GM12873 (cell line): Measurements from ENCODE around the gene EIF4G3.

Experiments used
- CTCF ChIP-seq: IDR thresholded peaks from 2 replicates; pipeline ENCODE4 v1.5.1; 2012; ENCODE audit warnings: low read depth, mild to moderate bottlenecking, moderate library complexity, low read length, control low read depth; ENCODE audit not compliant: insufficient read depth; ENCODE audit errors: missing control alignments

The EIF4G3 gene

DNA sequence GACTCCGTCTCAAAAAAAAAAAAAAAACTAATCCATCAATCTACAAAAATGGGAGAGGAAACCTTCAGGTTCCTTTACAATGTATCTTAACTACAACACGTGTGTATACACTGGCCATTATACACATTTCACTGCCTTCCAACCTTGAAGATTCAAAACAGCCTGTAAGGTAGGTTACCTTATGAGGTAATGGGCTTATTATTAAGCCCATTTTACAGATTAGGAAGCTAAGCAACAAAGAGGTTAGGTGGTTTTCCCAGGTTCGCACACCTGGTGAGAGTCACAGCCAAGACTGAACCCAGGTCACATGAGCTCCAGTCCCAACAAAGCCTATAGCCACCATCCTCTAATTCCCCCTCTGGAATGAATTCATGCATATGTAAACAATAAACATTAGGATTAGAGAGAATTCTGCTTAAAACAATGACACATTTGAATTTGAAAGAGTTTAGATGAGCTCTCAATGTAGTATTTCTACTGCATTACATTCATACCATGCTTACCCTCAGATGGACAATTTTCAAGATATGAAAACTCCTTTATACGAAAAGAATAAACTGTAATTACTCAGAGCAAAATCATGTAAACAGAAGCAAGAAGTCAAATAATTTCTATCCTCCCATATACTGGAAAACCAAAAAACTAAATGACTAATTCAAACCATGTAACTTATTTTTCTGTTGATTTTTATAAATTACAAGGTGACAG is 54.8 kb downstream of the EIF4G3 start:
- no peak for TF ChIP-seq CTCF

DNA sequence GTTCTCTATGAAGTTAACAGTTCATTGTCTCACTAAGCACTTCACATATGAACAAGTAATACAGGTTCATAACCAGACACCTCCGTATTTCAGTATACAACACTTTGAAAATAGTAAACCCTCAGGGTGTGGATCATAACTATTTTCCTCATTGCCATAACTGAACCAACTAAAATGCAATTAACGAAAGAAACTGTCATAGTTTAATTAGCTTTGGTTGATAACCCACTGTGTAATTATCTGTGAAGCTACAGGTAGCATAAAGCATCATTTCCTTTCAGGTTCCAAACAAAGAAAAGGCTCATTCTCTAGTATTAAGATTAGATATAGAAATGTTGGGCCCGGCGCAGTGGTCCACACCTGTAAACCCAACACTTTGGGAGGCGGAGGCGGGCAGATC is 58.5 kb downstream of the EIF4G3 start:
- no peak for TF ChIP-seq CTCF

GRCh38 chr1:21117597-21118001 is 59.1 kb downstream of the EIF4G3 start:
- TF ChIP-seq CTCF, result no peak

DNA sequence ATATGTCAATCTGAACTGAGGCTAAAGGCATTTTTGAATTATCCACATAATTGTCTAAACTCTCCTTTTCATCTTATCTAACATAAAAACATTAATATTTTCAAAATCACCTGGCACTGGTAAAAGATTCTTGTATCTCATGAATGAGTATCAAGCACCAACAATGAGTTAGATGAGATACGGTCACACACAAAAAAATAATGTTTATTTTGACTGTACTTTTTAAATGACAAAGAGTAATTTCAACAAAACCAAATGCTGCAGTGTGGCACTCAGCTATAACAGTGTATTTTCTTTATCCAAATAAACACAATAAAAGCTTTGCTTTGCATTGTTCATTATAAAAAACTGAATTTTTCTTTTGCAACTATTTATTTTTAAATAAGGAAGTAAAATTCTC is 59.5 kb downstream of the EIF4G3 start:
- no peak for TF ChIP-seq CTCF

- TF ChIP-seq CTCF, result no peak
These were observed 61.5 kb downstream of the EIF4G3 start for GRCh38 chr1:21115098-21115760.

- no peak for TF ChIP-seq CTCF
These were observed 62.3 kb downstream of the EIF4G3 start for GRCh38 chr1:21114431-21114830.

- no peak for TF ChIP-seq CTCF
These were observed 66.5 kb downstream of the EIF4G3 start for GRCh38 chr1:21110163-21110562.
